ENCODE measurements around the gene RANBP10. TPM values are rescaled to one million over a fixed set of nuclear protein-coding genes. Genes with fewer than 3 reads are reported as not detected.

RANBP10 gene
- total and polyA plus RNA-seq, 9 of the 15 experiments (the other 6 are each of a cell fraction or from before 2014, with no cell fraction given), result 0.61 to 19.3 (median 5.9) TPM

GRCh38 chr16:67801883-67802282 is 4.5 kb downstream of the RANBP10 start:
- H3K36me3 ChIP-seq (ENCODE audit: control insufficient read depth, insufficient read depth, low read length), result peaks cover 55% of the 10 kb centered on the region; the same call in 2 of the 3 replicates
- in situ Hi-C loops (cut with MboI), result no loop called here

More at GRCh38 chr16:67801883-67802282, 4.5 kb downstream of the RANBP10 start:
- Histone ChIP-seq H4K20me1 (replicated peaks; ENCODE audit: control insufficient read depth, insufficient read depth, low read length) (0 out of 2 replicates have a peak, but pooled peaks cover 9% of the 10 kb centered on the region), H2AFZ (ENCODE audit: low read depth, low read length) (no peak overlapping the region), H3K27me3 (ENCODE audit: control insufficient read depth in 2 of 2, insufficient read depth in 2 of 2, low read length in 2 of 2) (no peaks in the 10 kb centered on the region), H3K4me2 (ENCODE audit: insufficient read depth, low read length) (no peak overlapping the region), H3K4me3 (no peak overlapping the region), H3K4me1 (replicated peaks in 1 of 2; ENCODE audit: control insufficient read depth in 2 of 2, insufficient read depth in 2 of 2, low read length in 2 of 2) (peaks cover 22 to 25% of the 10 kb centered on the region in 2 experiments; a peak in 4 of 5 replicates), H3K9ac (ENCODE audit: insufficient read depth in 1 of 2, low read depth in 2 of 2, low read length in 2 of 2) (no peak overlapping the region; a peak in 1 of 4 replicates), H3K27ac (ENCODE audit: extremely low read depth, low read depth, low read length) (no peak overlapping the region; the same call in 2 of the 3 replicates), H3K9me1 (ENCODE audit: control insufficient read depth, insufficient read depth, low read length) (no peaks in the 10 kb centered on the region), H3K79me2 (ENCODE audit: control insufficient read depth, insufficient read depth, low read length) (peaks cover 62% of the 10 kb centered on the region), H3K9me3 (replicated peaks; ENCODE audit: control insufficient read depth, insufficient read depth, low read depth, low read length) (no peaks in the 10 kb centered on the region)
- 86% methylated on average over 1 of the region's 2 CpGs for WGBS (ENCODE audit: insufficient coverage, low coverage, missing lambda C conversion rate)
- DNase-seq (ENCODE audit: extremely low read depth in 1 of 4, low spot score in 3 of 4), result peak in 1 of 4 experiments; percentile 5
- CTCF ChIA-PET (ENCODE audit: low intra/inter-chr PET ratio), result no interaction called here
- POLR2A ChIA-PET, result interaction anchor here (1.2 to 1.8 kb wide), 4 partner anchors 9 to 26 kb away, joined by 3 to 5 read pairs (median 4); no protein-coding TSS in a partner anchor
- FAIRE-seq, result no peak
- TF ChIP-seq STAT5A (IDR thresholded peaks at IDR 0.05; ENCODE audit: borderline replicate concordance, low read length), result no peak
- TF ChIP-seq, protein P1, sequence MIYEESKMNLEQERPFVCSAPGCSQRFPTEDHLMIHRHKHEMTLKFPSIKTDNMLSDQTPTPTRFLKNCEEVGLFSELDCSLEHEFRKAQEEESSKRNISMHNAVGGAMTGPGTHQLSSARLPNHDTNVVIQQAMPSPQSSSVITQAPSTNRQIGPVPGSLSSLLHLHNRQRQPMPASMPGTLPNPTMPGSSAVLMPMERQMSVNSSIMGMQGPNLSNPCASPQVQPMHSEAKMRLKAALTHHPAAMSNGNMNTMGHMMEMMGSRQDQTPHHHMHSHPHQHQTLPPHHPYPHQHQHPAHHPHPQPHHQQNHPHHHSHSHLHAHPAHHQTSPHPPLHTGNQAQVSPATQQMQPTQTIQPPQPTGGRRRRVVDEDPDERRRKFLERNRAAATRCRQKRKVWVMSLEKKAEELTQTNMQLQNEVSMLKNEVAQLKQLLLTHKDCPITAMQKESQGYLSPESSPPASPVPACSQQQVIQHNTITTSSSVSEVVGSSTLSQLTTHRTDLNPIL (CRISPR knock-in tag; IDR thresholded peaks at IDR 0.05), result no peak
- TF ChIP-seq RCOR1 (IDR thresholded peaks at IDR 0.05; ENCODE audit: borderline replicate concordance in 1 of 2, low read depth in 2 of 2, low read length in 2 of 2), result no peak
- no peak for TF ChIP-seq SMARCE1 (IDR thresholded peaks at IDR 0.05)
- no peak for TF ChIP-seq TEAD1 (CRISPR knock-in tag; IDR thresholded peaks at IDR 0.05)
- no peak for TF ChIP-seq HNRNPK (IDR thresholded peaks at IDR 0.05; ENCODE audit: low read depth, low read length, poor library complexity, severe bottlenecking)
- no peak for TF ChIP-seq NKRF (IDR thresholded peaks at IDR 0.05; ENCODE audit: borderline replicate concordance)
- TF ChIP-seq EWSR1 (IDR thresholded peaks at IDR 0.05; ENCODE audit: borderline replicate concordance, low read depth, partially characterized antibody), result no peak
- no peak for TF ChIP-seq ZEB2 (IDR thresholded peaks at IDR 0.05)
- no peak for TF ChIP-seq ZNF316 (IDR thresholded peaks at IDR 0.05)
- TF ChIP-seq GATAD2B (IDR thresholded peaks at IDR 0.05; ENCODE audit: borderline replicate concordance), result no peak
- no peak for TF ChIP-seq ZNF57 (CRISPR knock-in tag; IDR thresholded peaks at IDR 0.05)
- TF ChIP-seq CXXC5 (CRISPR knock-in tag; IDR thresholded peaks at IDR 0.05), result no peak
- no peak for TF ChIP-seq NCOR1 (IDR thresholded peaks at IDR 0.05)
- no peak for ATAC-seq
- no TSS peak for BruUV-seq (replicated peaks)
- intact Hi-C loops (cut with micrococcal nuclease), result no loop called here
